ENCODE data around the gene NUP214. TPM values are rescaled to one million over a fixed set of nuclear protein-coding genes. Genes with fewer than 3 reads are reported as not detected.
A peak's percentile ranks its signal among the peaks of the same experiment; 100 is the strongest.

NUP214 gene
- total RNA-seq, 1 donor from 2014 or later, result 62.2 TPM

- Mint-ChIP-seq H3K27ac (no peak overlapping the region), H3K27me3 (no peaks in the 10 kb centered on the region), H3K9me3 (ENCODE audit: low read depth) (no peaks in the 10 kb centered on the region), H3K4me1 (ENCODE audit: low read depth) (no peaks in the 10 kb centered on the region), H3K36me3 (ENCODE audit: insufficient read depth) (peaks cover 7% of the 10 kb centered on the region), H3K4me3 (ENCODE audit: low read depth) (no peak overlapping the region)
- no peak for DNase-seq (ENCODE audit: low spot score, unreplicated experiment)
- TF ChIP-seq, protein P1, sequence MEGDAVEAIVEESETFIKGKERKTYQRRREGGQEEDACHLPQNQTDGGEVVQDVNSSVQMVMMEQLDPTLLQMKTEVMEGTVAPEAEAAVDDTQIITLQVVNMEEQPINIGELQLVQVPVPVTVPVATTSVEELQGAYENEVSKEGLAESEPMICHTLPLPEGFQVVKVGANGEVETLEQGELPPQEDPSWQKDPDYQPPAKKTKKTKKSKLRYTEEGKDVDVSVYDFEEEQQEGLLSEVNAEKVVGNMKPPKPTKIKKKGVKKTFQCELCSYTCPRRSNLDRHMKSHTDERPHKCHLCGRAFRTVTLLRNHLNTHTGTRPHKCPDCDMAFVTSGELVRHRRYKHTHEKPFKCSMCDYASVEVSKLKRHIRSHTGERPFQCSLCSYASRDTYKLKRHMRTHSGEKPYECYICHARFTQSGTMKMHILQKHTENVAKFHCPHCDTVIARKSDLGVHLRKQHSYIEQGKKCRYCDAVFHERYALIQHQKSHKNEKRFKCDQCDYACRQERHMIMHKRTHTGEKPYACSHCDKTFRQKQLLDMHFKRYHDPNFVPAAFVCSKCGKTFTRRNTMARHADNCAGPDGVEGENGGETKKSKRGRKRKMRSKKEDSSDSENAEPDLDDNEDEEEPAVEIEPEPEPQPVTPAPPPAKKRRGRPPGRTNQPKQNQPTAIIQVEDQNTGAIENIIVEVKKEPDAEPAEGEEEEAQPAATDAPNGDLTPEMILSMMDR (IDR thresholded peaks at IDR 0.05; ENCODE audit: unreplicated experiment), result no peak
Observed at GRCh38 chr9:131107760-131108159, 17.6 kb upstream of the NUP214 start.

- peaks cover 7% of the 10 kb centered on the region for H3K36me3 Mint-ChIP-seq (ENCODE audit: insufficient read depth)
- no peaks in the 10 kb centered on the region for H3K4me1 Mint-ChIP-seq (ENCODE audit: low read depth)
- no peaks in the 10 kb centered on the region for H3K9me3 Mint-ChIP-seq (ENCODE audit: low read depth)
- no peaks in the 10 kb centered on the region for H3K27me3 Mint-ChIP-seq
- TF ChIP-seq, protein P1 (IDR thresholded peaks at IDR 0.05; ENCODE audit: unreplicated experiment), result no peak
- no peak for DNase-seq (ENCODE audit: low spot score, unreplicated experiment)
- no peak overlapping the region for H3K4me3 Mint-ChIP-seq (ENCODE audit: low read depth)
- H3K27ac Mint-ChIP-seq, result peak overlapping the region; percentile 45
Observed at GRCh38 chr9:131111186-131111853, 14.1 kb upstream of the NUP214 start.

DNA sequence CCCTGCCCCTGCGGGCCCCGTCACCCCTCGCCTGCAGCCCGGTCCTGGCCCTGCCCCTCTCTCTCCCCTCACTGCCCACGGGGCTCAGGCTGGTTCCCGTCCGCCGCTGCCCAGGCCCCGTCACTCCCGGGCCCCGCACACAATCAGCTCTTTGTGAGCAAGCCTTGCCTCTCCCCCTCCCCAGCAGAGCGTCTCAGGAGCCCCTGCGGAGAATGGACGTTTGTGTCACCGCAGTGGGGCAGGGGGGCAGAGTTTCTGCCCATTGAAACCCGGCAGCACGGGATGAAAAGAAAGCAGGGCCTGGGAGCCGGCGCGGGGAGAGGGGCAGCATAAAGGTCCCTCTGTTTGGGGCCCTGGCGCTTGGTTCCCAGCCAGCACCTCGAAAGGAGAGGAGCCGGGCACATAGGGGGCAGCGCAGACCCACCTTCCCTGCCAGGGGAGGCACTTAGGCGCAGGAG is 13.5 kb upstream of the NUP214 start:
- Mint-ChIP-seq H3K27ac (peak overlapping the region; percentile 62), H3K36me3 (ENCODE audit: insufficient read depth) (peaks cover 7% of the 10 kb centered on the region), H3K4me1 (ENCODE audit: low read depth) (no peaks in the 10 kb centered on the region), H3K27me3 (no peaks in the 10 kb centered on the region), H3K9me3 (ENCODE audit: low read depth) (no peaks in the 10 kb centered on the region), H3K4me3 (ENCODE audit: low read depth) (no peak overlapping the region)
- no peak for DNase-seq (ENCODE audit: low spot score, unreplicated experiment)
- TF ChIP-seq, protein P1 (IDR thresholded peaks at IDR 0.05; ENCODE audit: unreplicated experiment), result no peak

DNA sequence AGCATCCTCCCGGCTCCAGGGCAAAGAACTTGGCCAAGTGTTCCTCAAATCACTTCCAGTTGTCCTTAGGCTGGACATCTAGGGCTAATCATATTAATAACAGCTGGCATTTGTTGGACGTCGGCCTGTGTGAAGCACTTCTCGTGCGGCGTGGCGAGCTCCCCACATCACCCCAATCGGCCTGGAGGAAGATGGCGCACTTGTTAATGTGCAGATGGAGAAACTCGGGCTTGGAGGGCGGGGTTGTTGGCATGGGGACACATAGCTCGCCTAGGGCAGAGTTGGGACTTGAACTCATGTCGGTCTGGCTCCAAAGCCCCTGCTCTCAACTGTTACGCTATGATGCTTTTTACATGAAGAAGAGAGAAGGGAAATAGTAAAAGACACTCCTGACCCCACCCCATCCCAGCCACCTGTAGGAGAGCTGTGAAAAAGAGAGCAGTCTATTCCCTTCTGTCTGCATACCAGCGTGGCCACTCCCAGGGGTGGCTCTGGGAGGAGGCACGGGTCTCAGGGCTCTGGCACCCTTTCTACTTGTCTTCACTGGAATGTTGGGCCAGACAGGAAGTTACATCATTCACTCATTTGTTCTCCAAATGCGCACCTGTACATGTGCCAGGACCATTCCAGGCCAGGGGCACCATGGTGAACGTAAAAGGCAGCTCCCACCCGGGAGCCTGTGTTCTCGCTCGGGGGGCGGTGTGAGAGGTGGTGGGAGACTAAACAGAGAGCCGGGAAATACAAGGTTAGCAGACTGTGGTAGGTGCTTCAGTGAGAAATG is 12.8 kb upstream of the NUP214 start:
- no peak for DNase-seq (ENCODE audit: low spot score, unreplicated experiment)
- H3K4me3 Mint-ChIP-seq (ENCODE audit: low read depth), result no peak overlapping the region
- H3K9me3 Mint-ChIP-seq (ENCODE audit: low read depth), result no peaks in the 10 kb centered on the region
- no peaks in the 10 kb centered on the region for H3K27me3 Mint-ChIP-seq
- H3K36me3 Mint-ChIP-seq (ENCODE audit: insufficient read depth), result peaks cover 7% of the 10 kb centered on the region
- no peaks in the 10 kb centered on the region for H3K4me1 Mint-ChIP-seq (ENCODE audit: low read depth)
- TF ChIP-seq, protein P1 (IDR thresholded peaks at IDR 0.05; ENCODE audit: unreplicated experiment), result no peak
- peak overlapping the region; percentile 62 for H3K27ac Mint-ChIP-seq

GRCh38 chr9:131113655-131114054 is 11.7 kb upstream of the NUP214 start:
- Mint-ChIP-seq H3K4me1 (ENCODE audit: low read depth) (no peaks in the 10 kb centered on the region), H3K27me3 (no peaks in the 10 kb centered on the region), H3K27ac (peak overlapping the region; percentile 34), H3K9me3 (ENCODE audit: low read depth) (no peaks in the 10 kb centered on the region), H3K4me3 (ENCODE audit: low read depth) (no peak overlapping the region), H3K36me3 (ENCODE audit: insufficient read depth) (peaks cover 6% of the 10 kb centered on the region)
- no peak for DNase-seq (ENCODE audit: low spot score, unreplicated experiment)
- TF ChIP-seq, protein P1 (IDR thresholded peaks at IDR 0.05; ENCODE audit: unreplicated experiment), result no peak

All from progenitor cell of endocrine pancreas (in vitro differentiated cells).